Endodermal cell (in vitro differentiated cells): ENCODE results near the gene MBNL3. TPM values are rescaled to one million over a fixed set of nuclear protein-coding genes. Genes with fewer than 3 reads are reported as not detected.

Experiments used
- DNase-seq: peaks from one replicate; pipeline ENCODE4 v3.0.0-alpha.2; 2017
- H3K27ac ChIP-seq: 2 replicates; pipeline ENCODE4 v1.5.1; 2013; ENCODE audit warnings: mild to moderate bottlenecking, low read depth, low read length, moderate library complexity
- H3K27me3 ChIP-seq: 2 replicates; pipeline ENCODE4 v1.6.1; 2013; ENCODE audit warnings: mild to moderate bottlenecking, low read length, moderate library complexity; ENCODE audit not compliant: insufficient read depth, control insufficient read depth, poor library complexity, severe bottlenecking
- H3K36me3 ChIP-seq: 2 replicates; pipeline ENCODE4 v1.7.0; 2013; ENCODE audit warnings: mild to moderate bottlenecking, low read length, moderate library complexity; ENCODE audit not compliant: control insufficient read depth, insufficient read depth
- H3K4me1 ChIP-seq: one replicate; pipeline ENCODE4 v1.7.0; 2013; ENCODE audit warnings: low read length; ENCODE audit not compliant: control insufficient read depth, insufficient read depth
- H3K4me3 ChIP-seq: 2 replicates; pipeline ENCODE4 v1.5.1; 2013; ENCODE audit warnings: mild to moderate bottlenecking, low read length, moderate library complexity
- H3K9ac ChIP-seq: 2 replicates; pipeline ENCODE4 v1.6.1; 2013; ENCODE audit warnings: mild to moderate bottlenecking, low read length, moderate library complexity; ENCODE audit not compliant: poor library complexity, severe bottlenecking; ENCODE audit errors: extremely low read depth
- H3K9me3 ChIP-seq: 2 replicates; pipeline ENCODE4 v1.6.1; 2013; ENCODE audit warnings: mild to moderate bottlenecking, low read length, moderate library complexity; ENCODE audit not compliant: control insufficient read depth
- H3K27ac Mint-ChIP-seq: 2 replicates; pipeline ENCODE4 v1.8.0; 2020; ENCODE audit warnings: mixed read lengths
- H3K27me3 Mint-ChIP-seq: 2 replicates; pipeline ENCODE4 v1.8.0; 2021; ENCODE audit warnings: mild to moderate bottlenecking, mixed read lengths; ENCODE audit not compliant: insufficient read depth
- H3K36me3 Mint-ChIP-seq: 2 replicates; pipeline ENCODE4 v1.8.0; 2020; ENCODE audit warnings: low read depth, mixed read lengths
- H3K4me1 Mint-ChIP-seq: 2 replicates; pipeline ENCODE4 v1.8.0; 2020; ENCODE audit warnings: mixed read lengths
- H3K4me3 Mint-ChIP-seq: 2 replicates; pipeline ENCODE4 v1.8.0; 2020; ENCODE audit warnings: mild to moderate bottlenecking, moderate library complexity, mixed read lengths
- H3K9me3 Mint-ChIP-seq: 2 replicates; pipeline ENCODE4 v1.8.0; 2020; ENCODE audit warnings: mild to moderate bottlenecking, mixed read lengths
- CTCF ChIP-seq: fragments of 200-600 bp; sonication (generic); conservative IDR thresholded peaks from 2 replicates; pipeline ENCODE4 v1.5.0; 2021; ENCODE audit warnings: antibody characterized with exemption, mild to moderate bottlenecking
- WGBS, 2 experiments: methylation state at CpG; one replicate each; pipeline versions ENCODE4 v1.1.5 to v1.1.7; 2013; ENCODE audit warnings: missing lambda C conversion rate in 2 of 2, mixed read lengths in 1 of 2; ENCODE audit not compliant: insufficient coverage in 1 of 2, insufficient read length in 1 of 2; 5-methylcytosine and 5-hydroxymethylcytosine counted together
- total RNA-seq, 2 donors: library from RNA; stranded (reverse); fragmentation: NEBNext Ultra II Directional in 1 of 2; extraction: Animal tissue kit (Norgen Biotek cat#: 25700) in 1 of 2; gene quantifications; 2 replicates in 1 of 2; 3 replicates in 1 of 2; pipeline ENCODE4 v1.2.1, GENCODE V29; 2021

Gene MBNL3
- total RNA-seq, 2 donors from 2014 or later = 17.0 to 33.4 TPM

- H3K4me3 ChIP-seq = no peak overlapping the region
- no peak overlapping the region for H3K9ac ChIP-seq
- H3K9me3 ChIP-seq = no peaks in the 10 kb centered on the region
- H3K27ac ChIP-seq = no peak overlapping the region
- TF ChIP-seq CTCF = no peak
- Mint-ChIP-seq H3K9me3 (no peaks in the 10 kb centered on the region), H3K27ac (no peak overlapping the region), H3K4me1 (no peaks in the 10 kb centered on the region), H3K36me3 (no peaks in the 10 kb centered on the region), H3K4me3 (no peak overlapping the region), H3K27me3 (peaks cover 22% of the 10 kb centered on the region)
- no peaks in the 10 kb centered on the region for H3K27me3 ChIP-seq
- DNase-seq = no peak
- H3K4me1 ChIP-seq = no peaks in the 10 kb centered on the region
- WGBS, 2 experiments = 96 to 100% methylated on average over 1 to 3 of the region's 3 CpGs
- no peaks in the 10 kb centered on the region for H3K36me3 ChIP-seq
Observed at GRCh38 chrX:132373610-132374009, 115.2 kb downstream of the MBNL3 start.

- 100% methylated on average over 2 of the region's 2 CpGs; no CpG with 5 or more reads in 1 of the 2 experiments for WGBS, 2 experiments
- H3K27me3 Mint-ChIP-seq = peaks cover 55% of the 10 kb centered on the region
- Histone ChIP-seq H3K9me3 (no peaks in the 10 kb centered on the region), H3K27ac (no peak overlapping the region), H3K9ac (no peak overlapping the region), H3K4me1 (no peaks in the 10 kb centered on the region), H3K27me3 (no peaks in the 10 kb centered on the region), H3K4me3 (no peak overlapping the region), H3K36me3 (no peaks in the 10 kb centered on the region)
- DNase-seq = no peak
- H3K9me3 Mint-ChIP-seq = no peaks in the 10 kb centered on the region
- H3K4me1 Mint-ChIP-seq = peaks cover 16% of the 10 kb centered on the region
- TF ChIP-seq CTCF = no peak
- H3K4me3 Mint-ChIP-seq = no peak overlapping the region
- peaks cover 2% of the 10 kb centered on the region for H3K36me3 Mint-ChIP-seq
- H3K27ac Mint-ChIP-seq = no peak overlapping the region
Observed at GRCh38 chrX:132369617-132370326, 119.1 kb downstream of the MBNL3 start.

- Mint-ChIP-seq H3K27me3 (peaks cover 67% of the 10 kb centered on the region), H3K4me1 (peaks cover 16% of the 10 kb centered on the region), H3K9me3 (no peaks in the 10 kb centered on the region), H3K36me3 (peaks cover 2% of the 10 kb centered on the region), H3K4me3 (no peak overlapping the region), H3K27ac (no peak overlapping the region)
- H3K36me3 ChIP-seq = no peaks in the 10 kb centered on the region
- no peak for TF ChIP-seq CTCF
- no peak for DNase-seq
- H3K4me3 ChIP-seq = no peak overlapping the region
- no peaks in the 10 kb centered on the region for H3K4me1 ChIP-seq
- H3K9me3 ChIP-seq = no peaks in the 10 kb centered on the region
- no peak overlapping the region for H3K9ac ChIP-seq
- H3K27me3 ChIP-seq = no peaks in the 10 kb centered on the region
- no peak overlapping the region for H3K27ac ChIP-seq
Observed at GRCh38 chrX:132367984-132368383, 120.9 kb downstream of the MBNL3 start.
